Right atrium auricular region (tissue), 2 donors: ENCODE data around the gene DOK5. TPM values are rescaled to one million over a fixed set of nuclear protein-coding genes. Genes with fewer than 3 reads are reported as not detected.

Experiments used
- DNase-seq: peaks from one replicate; pipeline ENCODE4 v3.0.0-alpha.2; 2019; ENCODE audit warnings: low spot score
- H3K27ac ChIP-seq, 2 donors: fragments of 200-600 bp; sonication (generic); 1 replicate in 1 of 2; 2 replicates in 1 of 2; pipeline ENCODE4 v1.5.1; 2016 to 2019
- H3K27me3 ChIP-seq, 2 donors: fragments of 200-600 bp; sonication (generic); one replicate each; pipeline versions ENCODE4 v1.5.1 to v1.6.0; 2017 to 2019
- H3K36me3 ChIP-seq: fragments of 200-600 bp; sonication (generic); one replicate; pipeline ENCODE4 v1.5.1; 2016
- H3K4me1 ChIP-seq, 2 donors: fragments of 200-600 bp; sonication (generic); one replicate each; pipeline versions ENCODE4 v1.5.1 to v1.6.0; 2017 to 2019
- H3K4me3 ChIP-seq, 2 donors: fragments of 200-600 bp; sonication (generic); 1 replicate in 1 of 2; 2 replicates in 1 of 2; pipeline ENCODE4 v1.5.1; 2017 to 2019; ENCODE audit warnings: mild to moderate bottlenecking in 1 of 2, moderate library complexity in 1 of 2
- H3K9me3 ChIP-seq, 2 donors: fragments of 200-600 bp; sonication (generic); one replicate each; pipeline ENCODE4 v1.5.1; 2019
- CTCF ChIP-seq, 2 donors: fragments of 200-600 bp; sonication (generic); IDR thresholded peaks; one replicate each; pipeline ENCODE4 v1.5.1; 2019; ENCODE audit warnings: antibody characterized with exemption in 2 of 2
- total RNA-seq, 2 donors: library from RNA; depleted of rRNA; stranded (reverse); fragments of >200 nt; gene quantifications; one replicate each; pipeline ENCODE4 v1.1.0, GENCODE V29; 2016

DOK5 gene
- total RNA-seq, 2 donors from 2014 or later, result 11.6 to 16.9 TPM

GRCh38 chr20:54668271-54669039, 193.1 kb downstream of the DOK5 start:
- Histone ChIP-seq H3K36me3 (no peaks in the 10 kb centered on the region), H3K9me3 (no peaks in the 10 kb centered on the region), H3K4me3 (no peak overlapping the region), H3K27me3 (no peaks in the 10 kb centered on the region), H3K27ac (no peak overlapping the region), H3K4me1 (peaks cover 0 to 6% of the 10 kb centered on the region in 2 donors)
- no peak for DNase-seq
- TF ChIP-seq CTCF (IDR thresholded peaks at IDR 0.05), result peak; percentile 56 to 75

GRCh38 chr20:54669040-54669363, 193.6 kb downstream of the DOK5 start:
- H3K9me3 ChIP-seq, result no peaks in the 10 kb centered on the region
- no peak for DNase-seq
- peaks cover 0 to 6% of the 10 kb centered on the region in 2 donors for H3K4me1 ChIP-seq
- no peaks in the 10 kb centered on the region for H3K36me3 ChIP-seq
- H3K27ac ChIP-seq, result no peak overlapping the region
- H3K4me3 ChIP-seq, result no peak overlapping the region
- H3K27me3 ChIP-seq, result no peaks in the 10 kb centered on the region
- TF ChIP-seq CTCF (IDR thresholded peaks at IDR 0.05), result no peak

GRCh38 chr20:54678253-54678652, 202.9 kb downstream of the DOK5 start:
- no peak for TF ChIP-seq CTCF (IDR thresholded peaks at IDR 0.05)
- Histone ChIP-seq H3K36me3 (no peaks in the 10 kb centered on the region), H3K4me3 (no peak overlapping the region), H3K4me1 (peaks cover 0 to 6% of the 10 kb centered on the region in 2 donors), H3K27ac (no peak overlapping the region), H3K9me3 (no peaks in the 10 kb centered on the region), H3K27me3 (no peaks in the 10 kb centered on the region)
- DNase-seq, result no peak

- H3K27ac ChIP-seq, result no peak overlapping the region
- DNase-seq, result no peak
- TF ChIP-seq CTCF (IDR thresholded peaks at IDR 0.05), result no peak
- H3K9me3 ChIP-seq, result no peaks in the 10 kb centered on the region
- no peaks in the 10 kb centered on the region for H3K27me3 ChIP-seq
- H3K36me3 ChIP-seq, result no peaks in the 10 kb centered on the region
- no peak overlapping the region for H3K4me3 ChIP-seq
- H3K4me1 ChIP-seq, result peaks cover 0 to 6% of the 10 kb centered on the region in 2 donors
These were observed 205.0 kb downstream of the DOK5 start for GRCh38 chr20:54680439-54680838.

- H3K36me3 ChIP-seq, result no peaks in the 10 kb centered on the region
- H3K9me3 ChIP-seq, result no peaks in the 10 kb centered on the region
- peak; percentile 29 to 76 for TF ChIP-seq CTCF (IDR thresholded peaks at IDR 0.05)
- no peak for DNase-seq
- no peak overlapping the region for H3K4me3 ChIP-seq
- H3K4me1 ChIP-seq, result peaks cover 0 to 6% of the 10 kb centered on the region in 2 donors
- no peak overlapping the region for H3K27ac ChIP-seq
- H3K27me3 ChIP-seq, result no peaks in the 10 kb centered on the region
These were observed 205.7 kb downstream of the DOK5 start for GRCh38 chr20:54680872-54681619.
